ENCODE measurements around the gene NDUFC2. TPM values are rescaled to one million over a fixed set of nuclear protein-coding genes. Genes with fewer than 3 reads are reported as not detected.
"Not testable (repeated sequence)": the region's sequence is repeated elsewhere in the genome, so short reads cannot be mapped to it uniquely, and the experiment has no call there.

NDUFC2 gene
- total and polyA plus RNA-seq, 7 donors = 223 to 350 (median 259) TPM

GRCh38 chr11:78046486-78046854, 33.2 kb downstream of the NDUFC2 start:
- Histone ChIP-seq H3K4me3 (peak overlapping the region; percentile 72), H3K4me1 (no peaks in the 10 kb centered on the region), H3K9me3 (no peaks in the 10 kb centered on the region), H3K27me3 (ENCODE audit: insufficient read depth in 3 of 3, low read length in 2 of 3) (no peaks in the 10 kb centered on the region), H3K36me3 (ENCODE audit: insufficient read depth in 1 of 2, low read depth in 1 of 2) (no peaks in the 10 kb centered on the region), H3K27ac (no peak overlapping the region)
- ATAC-seq (peak in 1 of 4 donors; percentile 20), DNase-seq (no peak)
- WGBS, 3 donors = 20 to 22% (median 22%) methylated on average over 6 of the region's 6 CpGs
- intact Hi-C loops (cut with DNase I) = loop anchor here (2.0 to 10.0 kb wide), 3 partner anchors 48 to 272 kb away; no protein-coding TSS in a partner anchor
- TF ChIP-seq CTCF (IDR thresholded peaks at IDR 0.05) = no peak

- ATAC-seq = peak; percentile 93 to 98 (median 96)
- WGBS, 3 donors = 1 to 3% (median 1%) methylated on average over 28 of the region's 28 CpGs
- intact Hi-C loops (cut with DNase I) = loop anchor here (2.0 to 10.0 kb wide), 3 partner anchors 47 to 271 kb away; no protein-coding TSS in a partner anchor
- peak; percentile 97 for TF ChIP-seq CTCF (IDR thresholded peaks at IDR 0.05)
- H3K27ac ChIP-seq = peak overlapping the region; percentile 81
- no peaks in the 10 kb centered on the region for H3K27me3 ChIP-seq (ENCODE audit: insufficient read depth in 3 of 3, low read length in 2 of 3)
- no peaks in the 10 kb centered on the region for H3K4me1 ChIP-seq
- H3K9me3 ChIP-seq = no peaks in the 10 kb centered on the region
- peak; percentile 86 to 91 for DNase-seq
- peak overlapping the region; percentile 72 for H3K4me3 ChIP-seq
- H3K36me3 ChIP-seq (ENCODE audit: insufficient read depth in 1 of 2, low read depth in 1 of 2) = no peaks in the 10 kb centered on the region
Observed at GRCh38 chr11:78045851-78046485, 33.7 kb downstream of the NDUFC2 start.

GRCh38 chr11:78044706-78045105, 35.0 kb downstream of the NDUFC2 start:
- 70 to 84% (median 76%) methylated on average over 5 of the region's 5 CpGs for WGBS, 3 donors
- no peaks in the 10 kb centered on the region for H3K9me3 ChIP-seq
- H3K27me3 ChIP-seq (ENCODE audit: insufficient read depth in 3 of 3, low read length in 2 of 3) = no peaks in the 10 kb centered on the region
- DNase-seq (no peak), ATAC-seq (no peak)
- no peaks in the 10 kb centered on the region for H3K36me3 ChIP-seq (ENCODE audit: insufficient read depth in 1 of 2, low read depth in 1 of 2)
- H3K4me3 ChIP-seq = no peak overlapping the region
- intact Hi-C loops (cut with DNase I) = loop anchor here (5.0 to 10.0 kb wide), 2 partner anchors 47 to 270 kb away; no protein-coding TSS in a partner anchor
- no peaks in the 10 kb centered on the region for H3K4me1 ChIP-seq
- TF ChIP-seq CTCF (IDR thresholded peaks at IDR 0.05) = no peak
- no peak overlapping the region for H3K27ac ChIP-seq

GRCh38 chr11:78041843-78042440, 37.7 kb downstream of the NDUFC2 start:
- Histone ChIP-seq H3K4me1 (no peaks in the 10 kb centered on the region), H3K27ac (no peak overlapping the region), H3K4me3 (no peak overlapping the region), H3K27me3 (ENCODE audit: insufficient read depth in 3 of 3, low read length in 2 of 3) (no peaks in the 10 kb centered on the region), H3K36me3 (ENCODE audit: insufficient read depth in 1 of 2, low read depth in 1 of 2) (no peaks in the 10 kb centered on the region), H3K9me3 (no peaks in the 10 kb centered on the region)
- intact Hi-C loops (cut with DNase I) = loop anchor here in 1 of 2 donors (10.0 kb wide), 1 partner anchor 267 kb away; no protein-coding TSS in a partner anchor
- DNase-seq (no peak), ATAC-seq (no peak)
- no peak for TF ChIP-seq CTCF (IDR thresholded peaks at IDR 0.05)
- WGBS, 3 donors = 68 to 77% (median 76%) methylated on average over 14 of the region's 14 CpGs

- ATAC-seq; H3K4me3 ChIP-seq; H3K4me1 ChIP-seq; H3K36me3 ChIP-seq (ENCODE audit: insufficient read depth in 1 of 2, low read depth in 1 of 2); H3K9me3 ChIP-seq; H3K27me3 ChIP-seq (ENCODE audit: insufficient read depth in 3 of 3, low read length in 2 of 3); H3K27ac ChIP-seq; DNase-seq: not testable (repeated sequence)
- intact Hi-C loops (cut with DNase I) = loop anchor here in 1 of 2 donors (10.0 kb wide), 1 partner anchor 267 kb away; no protein-coding TSS in a partner anchor
- 66 to 84% (median 76%) methylated on average over 7 to 8 of the region's 8 CpGs for WGBS, 3 donors
Observed at GRCh38 chr11:78041380-78041719, 38.3 kb downstream of the NDUFC2 start.

Measured in psoas muscle (tissue), 8 donors.